Right cardiac atrium (tissue), 5 donors: ENCODE data around the gene DDIT4. TPM values are rescaled to one million over a fixed set of nuclear protein-coding genes. Genes with fewer than 3 reads are reported as not detected.
"Not testable (repeated sequence)": the region's sequence is repeated elsewhere in the genome, so short reads cannot be mapped to it uniquely, and the experiment has no call there.

ENCODE experiments used
- ATAC-seq, 2 donors: fragments of 200-7000 bp; cut with Tn5 transposase; one replicate each; pipeline versions ENCODE4 v1.8.0 to v1.9.1; 2020; ENCODE audit warnings: moderate library complexity in 2 of 2, mild to moderate bottlenecking in 1 of 2
- DNase-seq, 3 donors: peaks; one replicate each; pipeline ENCODE4 v3.0.0-alpha.2; 2020
- H3K27ac ChIP-seq: one replicate; pipeline ENCODE4 v1.5.1; 2013; ENCODE audit warnings: mild to moderate bottlenecking, low read length, control low read depth, moderate library complexity
- H3K27me3 ChIP-seq: one replicate; pipeline ENCODE4 v1.6.1; 2013; ENCODE audit not compliant: control insufficient read depth, insufficient read depth
- H3K4me1 ChIP-seq: one replicate; pipeline ENCODE4 v1.6.1; 2013; ENCODE audit warnings: low read length; ENCODE audit not compliant: control insufficient read depth, insufficient read depth
- H3K4me3 ChIP-seq: one replicate; pipeline ENCODE4 v1.5.1; 2013; ENCODE audit warnings: low read length, control low read depth
- H3K9me3 ChIP-seq: one replicate; pipeline ENCODE4 v1.6.1; 2013; ENCODE audit warnings: low read length; ENCODE audit not compliant: control insufficient read depth
- WGBS: extraction: QIAGEN DNeasy Blood & Tissue Kit; methylation state at CpG from one replicate; pipeline ENCODE4 v1.1.7; 2013; 5-methylcytosine and 5-hydroxymethylcytosine counted together
- intact Hi-C, 4 donors: fragments of 100-400 bp; cut with DNase I; formaldehyde crosslinking; loops; one replicate each; pipeline versions ENCODE4 v1.11.0 to v1.14.0; 2022 to 2023
- polyA plus RNA-seq: library from polyadenylated mRNA; stranded (reverse); fragments of 200-250 nt; gene quantifications from one replicate; pipeline ENCODE4 v1.2.3, GENCODE V29; 2013
- total RNA-seq, 4 donors: library from RNA; stranded (reverse); fragmentation: NEBNext Ultra II Directional; extraction: Animal tissue kit (Norgen Biotek cat#: 25700); gene quantifications; one replicate each; pipeline ENCODE4 v1.2.1, GENCODE V29; 2021
- donor health status: healthy with polysubstance abuse.
- donor health status: DM: no; HTN: yes; CAD: no.
- donor health status: DM: no; HTN: no; CAD: no.
- donor health status: DM: no; HTN: yes; CAD: no; lungs with severe emphysema.
- donor health status: DM: yes; HTN: yes; CAD: no.

Gene DDIT4
- total and polyA plus RNA-seq, 5 donors: 33.0 to 113 (median 69.0) TPM

- H3K4me1 ChIP-seq: peaks cover 6% of the 10 kb centered on the region
- DNase-seq (peak in 1 of 3 donors; percentile 37), ATAC-seq (no peak)
- intact Hi-C loops: loop anchor here in 3 of 4 donors (10.0 kb wide), 2 partner anchors 47 to 57 kb away; no protein-coding TSS in a partner anchor
- WGBS: 84% methylated on average over 5 of the region's 5 CpGs
- H3K9me3 ChIP-seq: no peaks in the 10 kb centered on the region
- H3K27me3 ChIP-seq: no peaks in the 10 kb centered on the region
- no peak overlapping the region for H3K4me3 ChIP-seq
- H3K27ac ChIP-seq: peak overlapping the region; percentile 19
These were observed 3.7 kb downstream of the DDIT4 start for GRCh38 chr10:72277340-72277995.

GRCh38 chr10:72277996-72278667 lies 4.4 kb downstream of the DDIT4 start:
- DNase-seq (peak in 1 of 3 donors; percentile 3), ATAC-seq (no peak)
- H3K4me1 ChIP-seq: peaks cover 6% of the 10 kb centered on the region
- 85% methylated on average over 3 of the region's 3 CpGs for WGBS
- intact Hi-C loops: loop anchor here in 3 of 4 donors (10.0 kb wide), 2 partner anchors 47 to 57 kb away; no protein-coding TSS in a partner anchor
- H3K9me3 ChIP-seq: no peaks in the 10 kb centered on the region
- no peak overlapping the region for H3K27ac ChIP-seq
- no peaks in the 10 kb centered on the region for H3K27me3 ChIP-seq
- no peak overlapping the region for H3K4me3 ChIP-seq

DNA sequence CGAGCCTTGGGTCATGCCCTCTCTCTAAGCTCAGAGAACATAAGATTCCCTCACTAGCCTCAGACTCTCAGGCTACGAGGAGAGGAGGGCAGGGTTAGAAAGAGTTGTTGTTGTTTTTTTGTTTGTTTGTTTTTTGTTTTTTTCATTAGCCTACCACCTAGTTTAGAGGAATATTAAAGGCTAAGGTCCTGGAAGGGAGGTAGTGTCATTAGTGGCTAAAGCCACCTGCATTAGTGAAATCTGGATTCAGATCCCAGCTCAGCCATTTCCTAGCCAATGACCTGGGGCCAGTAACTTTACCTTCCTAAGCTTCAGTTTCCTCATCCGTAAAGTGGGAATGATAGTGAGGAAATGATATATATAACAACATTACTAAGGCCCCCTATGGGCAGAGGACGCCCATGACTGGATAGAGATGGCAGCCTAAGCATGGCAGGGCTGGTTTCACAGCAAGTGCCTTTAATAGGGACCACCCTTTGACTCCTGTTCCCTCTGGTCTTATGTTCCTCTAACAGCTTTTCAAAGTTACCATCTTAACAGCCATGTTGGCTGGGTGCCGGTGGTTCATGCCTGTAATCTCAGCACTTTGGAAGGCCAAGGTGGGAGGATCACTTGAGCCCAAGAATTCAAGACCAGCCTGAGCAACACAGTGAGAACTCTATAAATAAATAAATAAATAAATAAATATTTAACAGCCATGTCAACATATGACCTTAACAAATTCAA lies 5.1 kb downstream of the DDIT4 start:
- 83% methylated on average over 5 of the region's 5 CpGs for WGBS
- no peak for ATAC-seq

GRCh38 chr10:72279587-72279986 lies 5.9 kb downstream of the DDIT4 start:
- H3K27me3 ChIP-seq, H3K9me3 ChIP-seq, H3K27ac ChIP-seq, ATAC-seq, H3K4me3 ChIP-seq, H3K4me1 ChIP-seq: not testable (repeated sequence)
- DNase-seq: peak in 1 of 3 donors; percentile 18
- intact Hi-C loops: loop anchor here in 3 of 4 donors (10.0 kb wide), 2 partner anchors 45 to 55 kb away; no protein-coding TSS in a partner anchor
- 87% methylated on average over 7 of the region's 7 CpGs for WGBS

More for the DNA sequence above, 5.1 kb downstream of the DDIT4 start:
- Histone ChIP-seq H3K27ac (no peak overlapping the region), H3K4me3 (no peak overlapping the region), H3K27me3 (no peaks in the 10 kb centered on the region), H3K9me3 (no peaks in the 10 kb centered on the region), H3K4me1 (peaks cover 6% of the 10 kb centered on the region)
- intact Hi-C loops: loop anchor here in 3 of 4 donors (10.0 kb wide), 2 partner anchors 46 to 56 kb away; no protein-coding TSS in a partner anchor
- DNase-seq: peak in 1 of 3 donors; percentile 16

- 95% methylated on average over 3 of the region's 3 CpGs for WGBS
These were observed 9.4 kb downstream of the DDIT4 start for GRCh38 chr10:72283131-72283530.

DNA sequence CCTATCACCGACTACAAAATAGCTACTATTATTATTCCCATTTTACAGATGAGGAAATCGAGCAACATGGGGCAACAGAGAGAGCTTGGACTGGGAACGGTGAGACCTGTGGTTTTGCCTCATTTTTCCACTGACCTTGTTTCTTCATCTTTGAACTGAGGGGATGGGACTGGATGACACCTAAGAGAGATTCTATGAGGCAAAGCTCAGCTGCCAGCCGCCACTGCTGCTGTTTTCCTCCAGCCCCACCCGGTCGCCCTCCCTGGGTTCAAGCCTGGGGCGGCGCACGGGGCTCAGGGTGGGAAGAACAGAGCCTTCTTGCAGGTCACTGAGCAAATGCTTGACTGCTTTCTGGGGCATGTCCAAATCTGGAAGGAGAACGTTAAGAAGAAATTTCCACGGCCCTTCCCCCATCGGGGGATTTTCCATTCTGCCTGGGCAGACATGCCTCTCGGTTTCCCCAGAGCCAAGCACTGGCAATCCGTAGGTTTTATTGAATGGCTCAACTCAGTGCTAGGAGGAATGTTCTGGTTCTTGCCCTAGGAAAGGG lies 12.3 kb downstream of the DDIT4 start:
- H3K9me3 ChIP-seq: no peaks in the 10 kb centered on the region
- no peaks in the 10 kb centered on the region for H3K4me1 ChIP-seq
- no peak overlapping the region for H3K27ac ChIP-seq
- H3K27me3 ChIP-seq: no peaks in the 10 kb centered on the region
- intact Hi-C loops: no loop called here
- DNase-seq: peak in 2 of 3 donors; percentile 36 to 64
- peak; percentile 20 to 47 for ATAC-seq
- no peak overlapping the region for H3K4me3 ChIP-seq
- WGBS: 66% methylated on average over 14 of the region's 14 CpGs

More at GRCh38 chr10:72283131-72283530, 9.4 kb downstream of the DDIT4 start:
- H3K4me3 ChIP-seq: no peak overlapping the region
- H3K9me3 ChIP-seq: no peaks in the 10 kb centered on the region
- intact Hi-C loops: no loop called here
- no peak overlapping the region for H3K27ac ChIP-seq
- no peaks in the 10 kb centered on the region for H3K4me1 ChIP-seq
- DNase-seq (no peak), ATAC-seq (no peak)
- H3K27me3 ChIP-seq: no peaks in the 10 kb centered on the region

DNA sequence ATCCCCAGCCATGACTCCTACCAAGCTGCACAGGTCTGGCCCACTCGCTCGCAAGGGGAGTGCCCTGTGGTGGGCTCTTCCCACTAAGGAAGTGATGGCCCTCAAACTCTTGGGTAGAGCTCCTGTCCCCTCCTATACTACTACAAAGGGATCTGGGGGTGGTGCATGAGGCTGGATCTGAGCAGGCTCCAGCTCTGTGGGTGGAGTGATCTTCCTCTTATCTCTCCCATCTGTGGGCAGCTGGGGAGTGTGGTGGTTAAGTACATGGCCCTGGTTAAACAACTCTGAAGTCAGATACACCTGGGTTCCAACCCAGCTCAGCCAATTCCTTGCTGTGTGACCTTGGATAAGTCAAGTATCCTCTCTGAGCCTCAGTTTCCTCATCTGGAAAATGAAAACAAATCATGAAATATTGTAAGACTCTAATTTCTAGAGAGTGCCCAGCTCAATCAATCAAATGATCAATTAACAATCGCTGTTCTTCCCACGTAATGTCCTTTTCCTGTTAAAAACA lies 17.4 kb downstream of the DDIT4 start:
- H3K4me3 ChIP-seq: no peak overlapping the region

GRCh38 chr10:72292223-72292691 lies 18.5 kb downstream of the DDIT4 start:
- H3K9me3 ChIP-seq: no peaks in the 10 kb centered on the region
- ATAC-seq (no peak), DNase-seq (peak in 2 of 3 donors; percentile 9 to 16)
- H3K27ac ChIP-seq: no peak overlapping the region
- H3K4me3 ChIP-seq: no peak overlapping the region
- intact Hi-C loops: no loop called here
- no peaks in the 10 kb centered on the region for H3K27me3 ChIP-seq
- H3K4me1 ChIP-seq: no peaks in the 10 kb centered on the region
- WGBS: 77% methylated on average over 6 of the region's 6 CpGs

More for the DNA sequence above, 17.4 kb downstream of the DDIT4 start:
- H3K27ac ChIP-seq: no peak overlapping the region
- DNase-seq (peak in 1 of 3 donors; percentile 31), ATAC-seq (no peak)
- intact Hi-C loops: no loop called here
- H3K27me3 ChIP-seq: no peaks in the 10 kb centered on the region
- no peaks in the 10 kb centered on the region for H3K4me1 ChIP-seq
- WGBS: 92% methylated on average over 4 of the region's 4 CpGs
- no peaks in the 10 kb centered on the region for H3K9me3 ChIP-seq

- H3K4me1 ChIP-seq: no peaks in the 10 kb centered on the region
- intact Hi-C loops: no loop called here
- H3K27me3 ChIP-seq: no peaks in the 10 kb centered on the region
- DNase-seq: peak in 2 of 3 donors; percentile 28 to 43
- no peaks in the 10 kb centered on the region for H3K9me3 ChIP-seq
- no peak overlapping the region for H3K27ac ChIP-seq
- no peak overlapping the region for H3K4me3 ChIP-seq
- ATAC-seq: no peak
- WGBS: 79% methylated on average over 8 of the region's 8 CpGs
These were observed 21.7 kb downstream of the DDIT4 start for GRCh38 chr10:72295330-72295910.

DNA sequence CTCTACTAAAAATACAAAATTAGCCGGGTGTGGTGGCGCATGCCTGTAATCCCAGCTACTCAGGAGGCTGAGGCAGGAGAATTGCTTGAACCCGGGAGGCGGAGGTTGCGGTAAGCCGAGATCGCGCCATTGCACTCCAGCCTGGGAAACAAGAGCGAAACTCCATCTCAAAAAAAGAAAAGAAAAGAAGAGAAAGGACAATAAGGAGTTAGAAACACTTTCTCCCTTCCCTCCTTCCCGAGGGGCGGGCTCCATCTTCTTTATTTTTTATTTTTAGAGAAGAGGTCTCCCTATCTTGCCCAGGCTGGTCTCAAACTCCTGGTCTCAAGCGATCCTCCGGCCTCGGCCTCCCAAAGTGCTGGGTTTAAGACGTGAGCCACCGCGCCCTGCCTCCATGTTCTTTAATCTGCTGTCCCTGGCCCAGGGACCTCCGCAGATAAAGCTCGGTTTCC lies 23.1 kb downstream of the DDIT4 start:
- intact Hi-C loops, H3K27me3 ChIP-seq, H3K4me3 ChIP-seq, H3K4me1 ChIP-seq, ATAC-seq, H3K9me3 ChIP-seq, DNase-seq: not testable (repeated sequence)
- WGBS: 64% methylated on average over 19 of the region's 19 CpGs
- peak overlapping the region; percentile 94 for H3K27ac ChIP-seq
